H7 (cell line): ENCODE data around the gene CCDC167. TPM values are rescaled to one million over a fixed set of nuclear protein-coding genes. Genes with fewer than 3 reads are reported as not detected.

ENCODE experiments used
- DNase-seq: peaks from one replicate; pipeline ENCODE4 v3.0.0; 2012
- H3K27me3 ChIP-seq: 2 replicates; pipeline ENCODE4 v1.6.0; 2011; ENCODE audit warnings: mild to moderate bottlenecking, low read length; ENCODE audit not compliant: control insufficient read depth, insufficient read depth
- H3K36me3 ChIP-seq: replicated peaks from 2 replicates; pipeline ENCODE4 v1.5.1; 2011; ENCODE audit warnings: low read length; ENCODE audit not compliant: control insufficient read depth, insufficient read depth
- H3K4me3 ChIP-seq: 2 replicates; pipeline ENCODE4 v1.5.1; 2011; ENCODE audit warnings: low read depth, mild to moderate bottlenecking, control low read depth, low read length, moderate library complexity; ENCODE audit not compliant: insufficient read depth
- total RNA-seq: library from RNA; depleted of rRNA; stranded (reverse); fragments of >200 nt; shearing (Covaris generic); gene quantifications from 2 replicates; pipeline ENCODE4 v1.2.3, GENCODE V29; 2014

The CCDC167 gene
- total RNA-seq, 1 experiment from 2014 or later = 52.4 TPM

- DNase-seq = peak; percentile 67
- no peak overlapping the region for H3K4me3 ChIP-seq
- no peaks in the 10 kb centered on the region for H3K36me3 ChIP-seq
- no peaks in the 10 kb centered on the region for H3K27me3 ChIP-seq
Measured at GRCh38 chr6:37492991-37493660, 6.6 kb downstream of the CCDC167 start.

- Histone ChIP-seq H3K36me3 (no peaks in the 10 kb centered on the region), H3K27me3 (no peaks in the 10 kb centered on the region), H3K4me3 (no peak overlapping the region)
- DNase-seq = peak; percentile 75
Measured at GRCh38 chr6:37492236-37492972, 7.3 kb downstream of the CCDC167 start.

GRCh38 chr6:37491830-37492208, 7.9 kb downstream of the CCDC167 start:
- Histone ChIP-seq H3K36me3 (no peaks in the 10 kb centered on the region), H3K27me3 (no peaks in the 10 kb centered on the region), H3K4me3 (no peak overlapping the region)
- DNase-seq = no peak

- no peak for DNase-seq
- Histone ChIP-seq H3K27me3 (no peaks in the 10 kb centered on the region), H3K4me3 (no peak overlapping the region), H3K36me3 (no peaks in the 10 kb centered on the region)
Measured at GRCh38 chr6:37491171-37491829, 8.4 kb downstream of the CCDC167 start.

- Histone ChIP-seq H3K27me3 (no peaks in the 10 kb centered on the region), H3K4me3 (no peak overlapping the region)
- no peak for DNase-seq
Measured at GRCh38 chr6:37490536-37491170, 9.0 kb downstream of the CCDC167 start.

GRCh38 chr6:37489697-37490336, 9.9 kb downstream of the CCDC167 start:
- Histone ChIP-seq H3K27me3 (no peaks in the 10 kb centered on the region), H3K36me3 (no peaks in the 10 kb centered on the region), H3K4me3 (no peak overlapping the region)
- peak; percentile 53 for DNase-seq

More at GRCh38 chr6:37490536-37491170, 9.0 kb downstream of the CCDC167 start:
- H3K36me3 ChIP-seq = no peaks in the 10 kb centered on the region

- H3K27me3 ChIP-seq = no peaks in the 10 kb centered on the region
- DNase-seq = peak; percentile 8
- no peaks in the 10 kb centered on the region for H3K36me3 ChIP-seq
- H3K4me3 ChIP-seq = no peak overlapping the region
Measured at GRCh38 chr6:37488476-37488875, 11.2 kb downstream of the CCDC167 start.

- H3K27me3 ChIP-seq = no peaks in the 10 kb centered on the region
- H3K36me3 ChIP-seq = no peaks in the 10 kb centered on the region; the same call in 1 of the 2 replicates
- H3K4me3 ChIP-seq = no peak overlapping the region
- no peak for DNase-seq
Measured at GRCh38 chr6:37487591-37488380, 11.9 kb downstream of the CCDC167 start.

GRCh38 chr6:37486121-37486839, 13.4 kb downstream of the CCDC167 start:
- H3K27me3 ChIP-seq = no peaks in the 10 kb centered on the region
- DNase-seq = no peak

GRCh38 chr6:37485291-37485702, 14.4 kb downstream of the CCDC167 start:
- no peaks in the 10 kb centered on the region for H3K27me3 ChIP-seq
- H3K36me3 ChIP-seq = peaks cover 1% of the 10 kb centered on the region
- H3K4me3 ChIP-seq = no peak overlapping the region
- DNase-seq = peak; percentile 80

More at GRCh38 chr6:37486121-37486839, 13.4 kb downstream of the CCDC167 start:
- H3K4me3 ChIP-seq = no peak overlapping the region
- H3K36me3 ChIP-seq = no peaks in the 10 kb centered on the region; the same call in 1 of the 2 replicates

GRCh38 chr6:37484786-37485170, 14.9 kb downstream of the CCDC167 start:
- no peak for DNase-seq
- Histone ChIP-seq H3K36me3 (peaks cover 2% of the 10 kb centered on the region), H3K27me3 (no peaks in the 10 kb centered on the region), H3K4me3 (no peak overlapping the region)

GRCh38 chr6:37483917-37484785, 15.5 kb downstream of the CCDC167 start:
- Histone ChIP-seq H3K36me3 (peaks cover 2% of the 10 kb centered on the region), H3K27me3 (no peaks in the 10 kb centered on the region), H3K4me3 (no peak overlapping the region)
- peak; percentile 96 for DNase-seq
